Measurements from ENCODE around the gene ATP6AP1.

DNA sequence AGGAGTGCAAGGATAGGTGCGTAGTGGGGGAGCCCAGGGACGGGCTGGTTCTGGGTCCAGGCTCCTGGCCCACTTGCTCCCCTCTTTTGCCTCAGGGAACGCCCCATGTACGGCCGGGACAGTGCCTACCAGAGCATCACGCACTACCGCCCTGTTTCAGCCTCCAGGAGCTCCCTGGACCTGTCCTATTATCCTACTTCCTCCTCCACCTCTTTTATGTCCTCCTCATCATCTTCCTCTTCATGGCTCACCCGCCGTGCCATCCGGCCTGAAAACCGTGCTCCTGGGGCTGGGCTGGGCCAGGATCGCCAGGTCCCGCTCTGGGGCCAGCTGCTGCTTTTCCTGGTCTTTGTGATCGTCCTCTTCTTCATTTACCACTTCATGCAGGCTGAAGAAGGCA is 47.7 kb upstream of the ATP6AP1 start:
- TF ChIP-seq, protein P1, sequence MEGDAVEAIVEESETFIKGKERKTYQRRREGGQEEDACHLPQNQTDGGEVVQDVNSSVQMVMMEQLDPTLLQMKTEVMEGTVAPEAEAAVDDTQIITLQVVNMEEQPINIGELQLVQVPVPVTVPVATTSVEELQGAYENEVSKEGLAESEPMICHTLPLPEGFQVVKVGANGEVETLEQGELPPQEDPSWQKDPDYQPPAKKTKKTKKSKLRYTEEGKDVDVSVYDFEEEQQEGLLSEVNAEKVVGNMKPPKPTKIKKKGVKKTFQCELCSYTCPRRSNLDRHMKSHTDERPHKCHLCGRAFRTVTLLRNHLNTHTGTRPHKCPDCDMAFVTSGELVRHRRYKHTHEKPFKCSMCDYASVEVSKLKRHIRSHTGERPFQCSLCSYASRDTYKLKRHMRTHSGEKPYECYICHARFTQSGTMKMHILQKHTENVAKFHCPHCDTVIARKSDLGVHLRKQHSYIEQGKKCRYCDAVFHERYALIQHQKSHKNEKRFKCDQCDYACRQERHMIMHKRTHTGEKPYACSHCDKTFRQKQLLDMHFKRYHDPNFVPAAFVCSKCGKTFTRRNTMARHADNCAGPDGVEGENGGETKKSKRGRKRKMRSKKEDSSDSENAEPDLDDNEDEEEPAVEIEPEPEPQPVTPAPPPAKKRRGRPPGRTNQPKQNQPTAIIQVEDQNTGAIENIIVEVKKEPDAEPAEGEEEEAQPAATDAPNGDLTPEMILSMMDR (IDR thresholded peaks at IDR 0.05): no peak
- no peak for TF ChIP-seq POLR2A (IDR thresholded peaks at IDR 0.05)

Measured in testis (tissue), 2 donors.